Ramos (cell line): Measurements from ENCODE around the gene ACAP1.
"Not testable (repeated sequence)": the region's sequence is repeated elsewhere in the genome, so short reads cannot be mapped to it uniquely, and the experiment has no call there.

Experiments
- in situ Hi-C: fragments of 300-500 bp; cut with MboI; formaldehyde crosslinking; loops from one replicate; pipeline ENCODE4 v1.14.3; 2022; ENCODE audit warnings: low sequenced_read_pairs; ENCODE audit not compliant: unreplicated experiment

The ACAP1 gene

GRCh38 chr17:7327056-7327455, 9.3 kb upstream of the ACAP1 start:
- in situ Hi-C loops = no loop called here

DNA sequence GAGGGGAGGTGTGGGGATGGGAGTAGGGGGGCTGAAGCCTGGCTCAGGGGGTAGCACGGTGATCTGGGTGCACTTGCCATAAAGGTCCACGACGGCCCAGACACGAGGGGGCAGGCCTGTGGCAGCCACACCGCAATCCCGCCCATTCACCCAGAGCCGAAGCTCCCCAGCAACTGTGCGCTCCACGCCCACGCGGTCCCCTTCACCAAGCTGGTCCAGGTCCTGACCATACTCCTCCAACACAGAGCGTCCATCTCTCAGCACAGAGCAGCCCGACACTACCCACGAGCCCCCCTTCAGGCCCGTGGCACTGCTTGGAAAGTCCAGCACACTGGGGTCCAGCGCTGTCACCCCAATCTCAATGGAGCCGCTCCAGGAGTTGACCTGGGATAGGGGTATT, 8.8 kb upstream of the ACAP1 start:
- in situ Hi-C loops = no loop called here

DNA sequence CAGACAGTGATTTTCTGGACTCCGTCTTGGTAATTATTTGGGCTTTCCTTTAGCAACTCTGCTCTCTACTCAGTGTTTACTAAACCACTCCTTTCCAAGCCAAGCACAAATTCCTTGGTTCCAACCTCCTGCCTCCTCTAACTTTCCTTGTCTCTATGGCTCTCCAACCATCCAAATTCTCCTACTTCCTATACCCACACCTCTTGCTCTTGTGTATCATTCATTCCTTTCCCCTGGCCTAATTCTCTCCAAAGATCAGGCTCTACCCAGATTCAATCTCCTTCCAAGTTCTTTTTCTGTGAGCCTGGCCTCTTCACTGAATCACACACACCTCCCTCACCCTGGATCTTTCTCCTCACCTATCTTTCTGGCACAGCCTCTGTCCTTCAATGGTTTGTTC, 8.3 kb upstream of the ACAP1 start:
- in situ Hi-C loops = no loop called here

- in situ Hi-C loops = no loop called here
Measured at GRCh38 chr17:7328840-7329373, 7.4 kb upstream of the ACAP1 start, which contains the start of gene NEURL4. TSS of gene NEURL4 (minus strand) at chr17:7329335. CDS start at chr17:7329312, 23 bp downstream.

GRCh38 chr17:7329374-7329996, 6.8 kb upstream of the ACAP1 start:
- in situ Hi-C loops = no loop called here

- in situ Hi-C loops = no loop called here
Measured at GRCh38 chr17:7329997-7330637, 6.2 kb upstream of the ACAP1 start.

DNA sequence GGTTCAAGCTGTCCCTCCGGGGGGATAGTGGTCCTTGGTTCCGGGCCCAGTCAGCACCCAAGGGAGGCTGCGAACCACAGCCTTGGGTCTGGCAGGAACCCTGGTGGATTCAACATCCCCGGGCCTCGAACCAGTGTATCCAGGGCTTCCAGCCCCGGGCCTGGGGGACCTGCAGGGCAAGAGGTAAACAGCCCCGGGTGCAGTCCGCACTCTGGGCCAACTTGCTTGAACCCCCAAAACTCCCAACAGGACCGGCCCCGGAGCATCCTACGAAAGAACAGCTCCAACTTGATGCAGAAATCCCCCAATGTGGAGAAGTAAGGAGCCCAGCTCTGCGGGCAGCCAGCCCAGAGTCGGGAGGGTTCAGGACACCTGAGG, 5.7 kb upstream of the ACAP1 start:
- in situ Hi-C loops = no loop called here

DNA sequence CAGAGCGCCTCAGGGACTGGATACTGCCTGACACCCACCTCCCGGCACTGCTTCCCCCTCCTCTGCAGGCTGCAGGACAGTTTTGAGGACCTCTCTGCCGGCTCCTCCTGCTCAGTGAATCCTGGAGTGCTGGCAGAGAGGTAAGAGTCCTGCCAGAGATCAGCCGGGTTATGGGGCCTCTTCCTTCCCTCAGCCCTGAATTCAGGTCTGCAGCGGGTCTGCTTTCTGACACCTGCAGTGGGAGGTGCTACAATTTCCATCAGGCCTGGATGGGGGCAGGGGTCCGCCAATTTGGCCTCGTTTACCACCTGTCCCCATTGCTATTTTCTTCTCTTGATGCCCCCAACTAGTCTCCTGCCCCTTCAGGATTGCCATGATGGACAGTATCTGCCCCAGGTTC, 4.2 kb upstream of the ACAP1 start:
- in situ Hi-C loops = no loop called here

DNA sequence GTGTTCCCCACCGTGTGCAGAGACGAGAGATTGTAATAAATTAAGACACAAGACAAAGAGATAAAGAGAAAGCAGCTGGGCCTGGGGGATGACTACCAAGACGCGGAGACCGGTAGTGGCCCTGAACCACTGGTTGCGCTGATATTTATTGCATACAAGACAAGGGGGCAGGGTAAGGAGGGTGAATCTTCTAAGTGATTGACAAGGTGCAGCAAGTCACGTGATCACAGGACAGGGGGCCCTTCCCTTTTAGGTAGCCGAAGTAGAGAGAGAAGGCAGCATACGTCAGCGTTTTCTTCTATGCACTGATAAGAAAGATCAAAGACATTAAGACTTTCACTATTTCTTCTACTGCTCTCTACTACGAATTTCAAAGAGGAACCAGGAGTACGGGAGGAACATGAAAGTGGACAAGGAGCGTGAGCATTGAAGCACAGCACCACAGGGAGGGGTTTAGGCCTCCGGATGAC, 3.7 kb upstream of the ACAP1 start:
- in situ Hi-C loops = not testable (repeated sequence)

DNA sequence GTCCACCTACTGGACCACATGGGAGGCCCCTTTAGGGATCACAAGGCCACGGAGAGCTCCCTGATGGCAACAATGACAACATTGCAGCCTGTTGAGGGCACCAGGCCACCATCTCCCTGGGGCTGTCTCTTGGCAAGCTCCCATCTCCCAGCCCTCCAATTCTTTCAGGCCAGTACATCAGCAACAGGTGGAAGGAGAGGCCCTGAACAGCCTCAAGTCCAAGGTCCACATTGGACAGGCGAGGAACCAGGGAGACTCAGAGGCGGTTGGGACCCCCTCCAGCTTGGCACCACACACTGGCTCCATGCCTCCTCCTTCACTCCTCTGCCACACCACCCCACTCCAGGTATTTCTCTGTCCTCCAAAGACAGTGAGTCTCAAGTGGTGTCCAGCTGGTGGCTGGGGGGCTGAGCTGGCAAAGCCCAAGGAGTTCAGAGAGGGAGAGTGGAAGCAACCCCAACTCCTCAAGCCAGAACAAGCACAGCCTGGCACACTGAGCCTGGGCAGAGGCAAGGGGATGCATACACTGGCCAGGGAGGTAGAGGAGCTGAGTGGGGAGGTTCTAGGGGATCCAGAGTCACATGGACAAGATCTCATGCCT, 1.3 kb upstream of the ACAP1 start:
- in situ Hi-C loops = no loop called here

DNA sequence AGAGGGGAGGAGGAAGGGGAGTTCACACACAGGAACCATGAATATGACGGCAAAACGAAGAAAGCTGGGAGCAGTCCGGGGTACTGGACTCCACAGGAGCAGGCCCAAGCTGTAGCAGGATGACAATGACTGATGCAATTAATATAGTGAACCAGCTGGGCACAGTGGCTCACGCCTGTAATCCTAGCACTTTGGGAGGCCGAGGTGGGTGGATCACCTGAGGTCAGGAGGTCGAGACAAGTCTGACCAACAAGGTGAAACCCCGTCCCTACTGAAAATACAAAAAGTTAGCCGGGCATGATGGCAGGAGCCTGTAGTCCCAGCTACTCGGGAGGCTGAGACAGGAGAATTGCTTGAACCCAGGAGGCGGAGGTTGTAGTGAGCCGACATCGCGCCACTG, 564 bp upstream of the ACAP1 start:
- in situ Hi-C loops = not testable (repeated sequence)

GRCh38 chr17:7337600-7337999, 1.3 kb downstream of the ACAP1 start:
- in situ Hi-C loops = not testable (repeated sequence)

- in situ Hi-C loops = loop anchor here (10.0 kb wide), 1 partner anchor 65 kb away; no protein-coding TSS in a partner anchor
Measured at GRCh38 chr17:7340179-7340578, 3.9 kb downstream of the ACAP1 start.

DNA sequence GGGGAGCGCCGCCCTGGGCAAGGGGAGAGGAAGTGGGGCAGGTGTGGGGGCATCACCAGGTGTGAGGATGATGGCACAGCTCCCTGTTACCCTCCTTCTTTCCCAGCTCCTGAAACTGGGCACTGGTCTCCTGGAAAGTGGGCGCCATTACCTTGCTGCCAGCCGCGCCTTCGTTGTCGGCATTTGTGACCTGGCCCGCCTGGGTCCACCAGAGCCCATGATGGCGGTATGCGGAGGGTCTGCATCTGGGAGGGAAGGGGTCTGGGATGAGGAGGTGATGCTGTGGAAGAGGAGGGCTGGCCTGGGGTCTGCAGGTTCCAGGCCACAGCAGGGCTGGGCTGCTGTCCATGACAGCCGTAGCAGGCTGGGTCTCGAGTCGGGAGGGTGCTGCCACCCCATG, 5.5 kb downstream of the ACAP1 start:
- in situ Hi-C loops = loop anchor here (10.0 kb wide), 1 partner anchor 67 kb away; no protein-coding TSS in a partner anchor

- in situ Hi-C loops = loop anchor here (10.0 kb wide), 1 partner anchor 68 kb away; no protein-coding TSS in a partner anchor
Measured at GRCh38 chr17:7343250-7343649, 6.9 kb downstream of the ACAP1 start.

DNA sequence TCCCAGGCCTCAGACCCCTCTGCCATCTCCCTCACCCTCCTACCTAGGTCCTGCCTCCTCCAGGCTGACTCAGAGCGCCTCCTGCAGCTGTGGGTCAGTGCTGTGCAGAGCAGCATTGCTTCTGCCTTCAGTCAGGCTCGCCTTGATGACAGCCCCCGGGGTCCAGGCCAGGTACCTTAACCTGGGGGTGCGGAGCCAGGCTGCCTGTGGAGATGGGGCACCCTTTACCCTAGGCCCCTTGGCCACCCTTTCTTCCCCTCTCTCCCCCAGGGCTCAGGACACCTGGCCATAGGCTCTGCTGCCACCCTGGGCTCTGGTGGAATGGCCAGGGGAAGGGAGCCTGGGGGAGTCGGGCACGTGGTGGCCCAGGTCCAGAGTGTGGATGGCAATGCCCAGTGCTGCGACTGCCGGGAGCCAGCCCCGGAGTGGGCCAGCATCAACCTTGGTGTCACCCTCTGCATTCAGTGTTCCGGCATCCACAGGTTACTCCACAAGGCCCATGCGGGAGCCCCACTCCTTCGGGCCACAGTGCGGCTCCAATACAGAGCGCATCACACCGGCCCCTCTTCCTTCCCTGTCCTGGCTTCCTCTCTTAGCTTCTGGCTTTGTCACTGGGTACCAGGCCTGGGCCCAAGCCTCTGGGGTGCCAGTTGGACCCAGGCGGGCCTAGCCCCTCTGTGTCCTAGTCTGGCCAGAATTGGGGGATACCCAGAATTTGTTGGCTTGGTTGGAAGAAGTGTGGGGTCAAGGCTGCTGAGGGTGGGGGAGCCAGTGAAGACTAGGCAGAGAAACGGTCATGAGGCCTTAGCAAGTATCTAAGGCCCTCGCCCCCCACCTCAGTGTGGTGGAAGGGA, 10.7 kb downstream of the ACAP1 start:
- in situ Hi-C loops = loop anchor here (10.0 kb wide), 1 partner anchor 72 kb away; no protein-coding TSS in a partner anchor

- in situ Hi-C loops = loop anchor here (10.0 kb wide), 1 partner anchor 73 kb away; no protein-coding TSS in a partner anchor
Measured at GRCh38 chr17:7347630-7348477, 11.5 kb downstream of the ACAP1 start.

GRCh38 chr17:7348478-7349242, 12.3 kb downstream of the ACAP1 start:
- in situ Hi-C loops = loop anchor here (10.0 kb wide), 1 partner anchor 74 kb away; no protein-coding TSS in a partner anchor
